Thymus (tissue), 11 donors: Measurements from ENCODE around the gene ARMH2. TPM values are rescaled to one million over a fixed set of nuclear protein-coding genes. Genes with fewer than 3 reads are reported as not detected.

Source experiments
- DNase-seq, 9 donors: peaks; one replicate each; pipeline ENCODE4 v3.0.0-alpha.2; 2013; ENCODE audit warnings: low spot score in 9 of 9, low read depth in 6 of 9, missing footprints in 1 of 9
- H3K27ac ChIP-seq, 2 donors: one replicate each; pipeline ENCODE4 v1.5.1; 2013; ENCODE audit warnings: control low read depth in 1 of 2, low read depth in 1 of 2, low read length in 1 of 2, mild to moderate bottlenecking in 1 of 2, moderate library complexity in 1 of 2
- H3K27me3 ChIP-seq, 2 donors: one replicate each; pipeline ENCODE4 v1.5.1; 2013; ENCODE audit warnings: low read length in 1 of 2; ENCODE audit not compliant: control insufficient read depth in 2 of 2, insufficient read depth in 1 of 2
- H3K36me3 ChIP-seq, 2 donors: one replicate each; pipeline ENCODE4 v1.5.1; 2013; ENCODE audit warnings: low read length in 1 of 2, mild to moderate bottlenecking in 1 of 2, moderate library complexity in 1 of 2; ENCODE audit not compliant: control insufficient read depth in 2 of 2, insufficient read depth in 2 of 2
- H3K4me1 ChIP-seq, 2 donors: one replicate each; pipeline ENCODE4 v1.5.1; 2013; ENCODE audit warnings: low read length in 2 of 2; ENCODE audit not compliant: control insufficient read depth in 2 of 2, insufficient read depth in 2 of 2
- H3K4me3 ChIP-seq, 2 donors: one replicate each; pipeline ENCODE4 v1.5.1; 2013; ENCODE audit warnings: low read length in 2 of 2, control low read depth in 1 of 2, mild to moderate bottlenecking in 1 of 2
- H3K9me3 ChIP-seq, 2 donors: one replicate each; pipeline ENCODE4 v1.5.1; 2013; ENCODE audit warnings: low read length in 1 of 2, mild to moderate bottlenecking in 1 of 2; ENCODE audit not compliant: control insufficient read depth in 2 of 2, insufficient read depth in 1 of 2
- WGBS: extraction: QIAGEN DNeasy Blood & Tissue Kit; methylation state at CpG from one replicate; pipeline ENCODE4 v1.1.7; 2013; 5-methylcytosine and 5-hydroxymethylcytosine counted together
- polyA plus RNA-seq: library from polyadenylated mRNA; stranded (reverse); fragments of 200-250 nt; gene quantifications from one replicate; pipeline ENCODE4 v1.2.3, GENCODE V29; 2013
- total RNA-seq: library from RNA; stranded (reverse); fragments of 120-200 nt; gene quantifications from one replicate; pipeline ENCODE4 v1.2.4, GENCODE V29; 2013
- donor health status: healthy.

The ARMH2 gene
- total and polyA plus RNA-seq, 2 donors, result 0.21 TPM; not detected in 1

DNA sequence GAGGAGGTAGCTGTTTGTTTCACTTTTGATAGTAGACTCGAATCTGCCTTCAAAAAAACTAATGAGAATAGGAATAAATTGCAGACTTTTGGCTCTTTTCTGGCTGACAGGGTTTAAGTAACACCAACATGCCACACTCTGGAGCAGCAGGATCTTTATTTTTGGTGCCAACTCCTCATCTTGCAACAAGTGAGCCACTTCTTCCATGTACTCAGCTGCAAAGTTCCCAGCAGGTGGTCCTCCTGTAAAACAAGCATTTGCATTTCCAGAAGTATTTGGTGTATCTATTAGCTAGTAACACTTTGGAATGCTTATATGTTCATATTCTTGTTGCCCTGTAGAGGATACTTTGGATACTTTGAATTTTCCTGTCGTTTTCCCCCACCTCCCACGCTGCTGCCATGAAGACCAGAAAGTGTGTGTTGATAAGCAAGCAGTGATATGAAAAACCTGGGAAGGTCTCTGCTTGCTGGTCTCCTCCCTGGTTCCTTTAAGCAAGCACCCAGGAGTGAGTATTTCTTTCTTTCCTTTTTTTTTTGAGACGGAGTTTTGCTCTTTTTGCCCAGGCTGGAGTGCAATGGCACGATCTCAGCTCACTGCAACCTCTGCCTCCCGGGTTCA, 1.0 kb downstream of the ARMH2 start:
- 95% methylated on average over 6 of the region's 6 CpGs for WGBS
- Histone ChIP-seq H3K9me3 (no peaks in the 10 kb centered on the region), H3K27ac (no peak overlapping the region), H3K4me1 (no peaks in the 10 kb centered on the region), H3K36me3 (peaks cover 0 to 3% of the 10 kb centered on the region in 2 donors), H3K4me3 (no peak overlapping the region), H3K27me3 (no peaks in the 10 kb centered on the region)
- no peak for DNase-seq

DNA sequence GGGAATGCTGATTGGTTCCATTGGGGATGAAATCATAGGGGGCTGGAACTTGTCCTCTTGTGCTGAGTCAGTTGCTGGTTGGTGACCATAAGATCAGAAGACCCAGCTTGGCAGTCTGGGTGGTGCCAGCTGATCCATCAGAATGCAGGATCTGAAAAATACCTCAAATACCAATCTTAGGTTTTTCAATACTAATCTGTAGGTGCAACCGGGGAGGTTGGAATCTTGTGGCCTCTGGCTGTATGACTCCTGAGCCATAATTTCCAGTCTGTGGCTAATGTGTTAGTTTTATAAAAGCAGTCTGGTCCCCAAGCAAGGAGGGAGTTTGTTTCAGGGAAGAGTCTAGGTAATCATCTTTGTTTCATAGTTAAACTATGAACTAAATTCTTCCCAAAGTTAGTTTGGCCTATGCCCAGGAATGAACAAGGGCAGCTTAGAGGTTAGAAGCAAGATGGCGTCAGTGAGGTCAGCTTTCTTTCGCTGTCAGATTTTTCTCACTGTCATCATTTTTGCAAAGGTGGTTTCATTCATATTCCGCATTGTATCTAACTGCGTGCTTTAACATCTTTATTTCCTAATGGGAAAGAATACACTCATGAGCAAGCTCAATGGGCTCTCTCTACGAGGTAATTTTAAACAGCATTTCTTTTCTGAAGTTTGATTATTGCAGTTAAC, 2.0 kb downstream of the ARMH2 start:
- H3K36me3 ChIP-seq, result no peaks in the 10 kb centered on the region
- no peak for DNase-seq
- no peaks in the 10 kb centered on the region for H3K27me3 ChIP-seq
- H3K4me1 ChIP-seq, result no peaks in the 10 kb centered on the region
- no peak overlapping the region for H3K27ac ChIP-seq
- 96% methylated on average over 6 of the region's 6 CpGs for WGBS
- no peak overlapping the region for H3K4me3 ChIP-seq
- no peaks in the 10 kb centered on the region for H3K9me3 ChIP-seq

DNA sequence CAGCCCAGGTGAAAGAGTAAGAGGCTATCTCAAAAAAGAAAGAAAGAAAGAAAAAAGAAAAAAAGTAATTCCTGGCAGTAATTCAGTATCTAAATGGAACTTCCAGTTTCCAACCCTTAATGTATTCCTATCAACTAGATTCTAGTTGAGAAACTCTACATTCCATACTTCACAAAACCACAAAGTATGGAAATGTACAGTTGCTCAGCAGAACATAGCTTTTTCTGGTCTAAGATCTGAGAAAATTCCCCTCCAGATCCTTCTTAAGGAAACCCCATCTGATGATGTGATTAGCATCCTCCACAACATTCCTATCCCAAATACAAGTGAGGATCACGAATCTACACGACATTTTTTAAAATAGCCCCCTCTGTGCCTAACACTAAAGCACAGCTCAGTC, 3.6 kb downstream of the ARMH2 start:
- Histone ChIP-seq H3K9me3 (no peaks in the 10 kb centered on the region), H3K4me1 (no peaks in the 10 kb centered on the region), H3K36me3 (no peaks in the 10 kb centered on the region), H3K27me3 (no peaks in the 10 kb centered on the region), H3K4me3 (no peak overlapping the region), H3K27ac (no peak overlapping the region)
- 97% methylated on average over 2 of the region's 2 CpGs for WGBS
- DNase-seq, result no peak

DNA sequence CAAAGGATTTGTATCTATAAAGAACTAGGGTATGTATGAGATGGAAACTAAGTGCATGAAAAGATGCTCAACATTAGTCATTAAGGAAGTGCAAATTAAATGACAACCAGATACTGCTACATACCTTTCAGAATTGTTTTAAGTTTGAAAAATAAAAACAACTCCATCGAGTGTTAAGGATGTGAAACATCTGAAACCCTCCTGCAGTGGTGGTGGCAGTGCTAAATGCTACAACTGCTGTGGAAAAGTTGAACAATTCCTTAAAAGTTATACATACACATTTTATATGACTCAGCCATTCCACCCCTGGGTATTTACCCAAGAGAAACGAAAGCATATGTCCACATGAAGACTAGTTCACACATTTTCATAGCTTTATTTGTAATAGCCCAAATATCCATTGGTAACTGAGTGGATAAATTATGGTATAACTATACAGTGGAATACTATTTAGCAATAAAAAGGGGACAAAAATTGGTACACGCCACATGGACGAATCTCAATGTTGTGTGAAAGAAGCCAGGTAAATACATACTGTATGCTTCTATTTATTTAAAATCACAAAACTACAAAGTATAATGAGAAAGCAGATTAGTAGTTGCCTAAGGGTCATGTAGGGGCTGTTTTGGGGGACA, 10.6 kb downstream of the ARMH2 start:
- Histone ChIP-seq H3K9me3 (no peaks in the 10 kb centered on the region), H3K4me3 (no peak overlapping the region), H3K27me3 (no peaks in the 10 kb centered on the region), H3K36me3 (peaks cover 6 to 51% of the 10 kb centered on the region in 2 donors), H3K4me1 (no peaks in the 10 kb centered on the region), H3K27ac (no peak overlapping the region)
- DNase-seq, result no peak
- WGBS, result 97% methylated on average over 4 of the region's 4 CpGs

DNA sequence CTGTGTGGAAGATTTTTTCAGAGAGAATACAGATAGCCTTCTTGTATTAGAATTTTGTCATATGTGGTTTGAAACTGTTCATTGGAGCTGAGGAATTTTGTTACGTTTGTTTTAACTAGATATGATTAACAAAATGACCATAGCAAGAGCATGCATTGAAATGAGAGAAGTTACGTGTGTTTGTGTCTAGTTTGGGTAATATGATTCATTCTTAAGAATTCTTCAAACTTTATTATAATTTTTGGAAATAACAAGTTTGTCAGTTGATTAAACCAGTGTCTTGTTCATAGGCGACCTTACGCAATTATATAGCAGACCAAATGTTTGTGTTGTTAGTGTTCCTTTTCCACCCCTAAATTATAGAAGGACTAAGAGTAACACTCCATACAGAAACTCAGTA, 18.5 kb downstream of the ARMH2 start:
- Histone ChIP-seq H3K9me3 (no peaks in the 10 kb centered on the region), H3K4me3 (no peak overlapping the region), H3K4me1 (peaks cover 6 to 10% of the 10 kb centered on the region in 2 donors), H3K36me3 (peaks cover 7 to 42% of the 10 kb centered on the region in 2 donors), H3K27ac (no peak overlapping the region), H3K27me3 (no peaks in the 10 kb centered on the region)
- 95% methylated on average over 4 of the region's 4 CpGs for WGBS
- no peak for DNase-seq

DNA sequence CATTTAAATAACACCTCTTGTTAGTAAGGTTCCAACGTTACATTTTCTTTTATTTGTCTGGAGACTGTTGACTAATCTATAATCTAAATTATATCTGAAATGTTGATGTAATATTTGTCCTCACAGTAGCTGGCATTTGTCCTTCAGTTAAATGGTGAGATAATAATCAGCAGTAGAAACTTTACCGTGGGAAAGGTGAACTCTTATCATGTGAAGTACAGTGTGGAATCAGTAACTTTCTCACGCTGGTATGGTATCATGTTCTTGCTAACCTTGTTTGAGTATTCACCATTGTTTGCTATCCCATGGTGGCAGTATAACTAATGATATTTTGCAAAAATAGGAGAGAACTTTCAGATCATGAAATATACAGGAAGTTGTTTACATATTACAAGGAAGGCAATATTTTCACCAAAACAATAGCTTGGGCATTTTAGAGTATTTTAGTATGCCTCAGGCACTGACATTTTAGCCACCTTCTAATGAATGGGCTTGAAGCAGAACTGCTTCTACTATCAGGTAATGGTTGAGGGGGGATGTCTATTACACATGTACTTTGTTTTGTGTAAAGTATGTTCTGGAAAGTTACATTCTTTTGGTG, 19.2 kb downstream of the ARMH2 start:
- WGBS, result 75% methylated on average over 3 of the region's 3 CpGs
- peaks cover 6 to 10% of the 10 kb centered on the region in 2 donors for H3K4me1 ChIP-seq
- no peaks in the 10 kb centered on the region for H3K27me3 ChIP-seq
- H3K27ac ChIP-seq, result no peak overlapping the region
- peaks cover 7 to 36% of the 10 kb centered on the region in 2 donors for H3K36me3 ChIP-seq
- H3K4me3 ChIP-seq, result no peak overlapping the region
- H3K9me3 ChIP-seq, result no peaks in the 10 kb centered on the region
- DNase-seq, result no peak

DNA sequence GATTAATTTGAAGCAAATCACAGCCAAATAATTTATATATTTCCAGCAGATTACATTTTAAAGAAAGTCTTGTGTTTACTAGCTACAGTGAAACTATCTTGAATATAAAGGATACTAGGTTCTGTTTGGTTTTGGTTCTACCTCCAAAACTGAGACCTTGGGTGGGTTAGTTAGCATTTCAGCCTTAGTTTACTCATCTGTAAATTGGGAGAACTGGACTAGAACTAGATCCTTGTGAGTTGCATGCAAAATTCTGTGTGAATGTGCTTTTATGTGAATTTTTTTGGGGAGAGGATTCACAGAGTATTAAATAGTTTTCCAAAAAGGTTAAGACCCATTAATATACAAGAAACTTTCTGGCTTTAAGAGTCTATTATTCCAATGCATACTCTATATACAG, 19.8 kb downstream of the ARMH2 start:
- Histone ChIP-seq H3K9me3 (no peaks in the 10 kb centered on the region), H3K4me1 (peaks cover 6 to 10% of the 10 kb centered on the region in 2 donors), H3K36me3 (peaks cover 7 to 30% of the 10 kb centered on the region in 2 donors), H3K4me3 (no peak overlapping the region), H3K27me3 (no peaks in the 10 kb centered on the region), H3K27ac (no peak overlapping the region)
- DNase-seq, result no peak

DNA sequence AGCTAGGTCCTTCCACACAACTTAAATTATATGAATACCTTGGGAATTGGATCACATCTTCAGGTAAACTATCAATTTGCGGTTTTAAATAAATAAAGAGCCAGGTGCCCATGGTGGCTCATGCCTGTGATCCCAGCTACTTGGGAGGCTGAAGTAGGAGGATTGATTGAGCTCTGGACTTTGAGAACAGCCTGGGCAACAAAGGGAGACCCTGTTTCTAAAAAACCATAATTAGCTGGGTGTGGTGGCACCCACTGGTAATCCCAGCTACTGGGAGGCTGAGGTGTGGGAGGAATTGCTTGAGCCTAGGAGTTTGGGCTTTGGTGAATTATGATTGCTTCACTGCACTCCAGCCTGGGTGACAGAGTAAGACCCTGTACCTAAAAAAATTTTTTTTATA, 20.6 kb downstream of the ARMH2 start:
- DNase-seq, result no peak
- peaks cover 7 to 29% of the 10 kb centered on the region in 2 donors for H3K36me3 ChIP-seq
- H3K4me1 ChIP-seq, result peaks cover 6 to 10% of the 10 kb centered on the region in 2 donors
- no peak overlapping the region for H3K27ac ChIP-seq
- 97% methylated on average over 1 of the region's 1 CpG for WGBS
- H3K4me3 ChIP-seq, result no peak overlapping the region
- H3K27me3 ChIP-seq, result no peaks in the 10 kb centered on the region
- H3K9me3 ChIP-seq, result no peaks in the 10 kb centered on the region

DNA sequence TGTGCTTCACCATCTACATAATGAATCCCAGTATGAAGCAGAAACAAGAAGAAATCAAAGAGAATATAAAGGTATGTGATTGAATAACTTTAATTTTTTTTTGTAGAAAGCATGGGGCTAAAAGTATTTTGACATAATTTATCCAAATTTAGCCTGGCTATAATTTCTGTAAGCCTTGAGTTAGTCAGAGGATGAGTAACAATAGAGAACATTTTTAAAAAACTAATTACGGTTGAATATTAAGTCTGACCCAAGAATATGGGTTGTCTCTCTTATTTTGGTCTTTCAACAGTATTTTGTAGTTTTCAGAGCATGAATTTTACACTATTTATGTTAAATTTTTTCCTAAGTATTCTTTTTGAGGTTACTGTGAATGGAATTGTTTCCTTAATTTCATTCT, 21.5 kb downstream of the ARMH2 start:
- Histone ChIP-seq H3K27ac (no peak overlapping the region), H3K4me3 (peak overlapping the region in 1 of 2 donors; percentile 3), H3K36me3 (peaks cover 7 to 23% of the 10 kb centered on the region in 2 donors), H3K9me3 (no peaks in the 10 kb centered on the region), H3K4me1 (peaks cover 6 to 10% of the 10 kb centered on the region in 2 donors), H3K27me3 (no peaks in the 10 kb centered on the region)
- DNase-seq, result no peak
- WGBS, result 84% methylated on average over 1 of the region's 1 CpG
